Measurements from ENCODE around the gene GNAO1.
A peak's percentile ranks its signal among the peaks of the same experiment; 100 is the strongest.

The GNAO1 gene

GRCh38 chr16:56316545-56316944, 125.3 kb downstream of the GNAO1 start:
- Histone ChIP-seq H3K27ac (replicated peaks) (no peak overlapping the region), H3K4me3 (replicated peaks; ENCODE audit: insufficient read depth, low read length) (no peak overlapping the region), H3K27me3 (ENCODE audit: insufficient read depth, poor library complexity, severe bottlenecking) (peaks cover 3% of the 10 kb centered on the region)
- TF ChIP-seq GABPA (IDR thresholded peaks at IDR 0.05; ENCODE audit: low read depth) (no peak), REST (IDR thresholded peaks at IDR 0.05; ENCODE audit: insufficient replicate concordance, low read depth) (no peak), SPI1 (IDR thresholded peaks at IDR 0.05; ENCODE audit: borderline replicate concordance, low read depth) (no peak), CTCF (IDR thresholded peaks at IDR 0.05; ENCODE audit: insufficient read depth, low read length) (no peak), POLR2AphosphoS5 (IDR thresholded peaks at IDR 0.05; ENCODE audit: low read depth) (no peak)
- DNase-seq (ENCODE audit: low read depth in 1 of 2, low spot score in 1 of 2): no peak

GRCh38 chr16:56317998-56318826, 126.9 kb downstream of the GNAO1 start:
- peak; percentile 46 to 69 for DNase-seq (ENCODE audit: low read depth in 1 of 2, low spot score in 1 of 2)
- no peak overlapping the region for H3K27ac ChIP-seq (replicated peaks)
- peak overlapping the region; percentile 3; the same call in 1 of the 2 replicates for H3K4me3 ChIP-seq (replicated peaks; ENCODE audit: insufficient read depth, low read length)
- no peak for TF ChIP-seq REST (IDR thresholded peaks at IDR 0.05; ENCODE audit: insufficient replicate concordance, low read depth)
- no peak for TF ChIP-seq GABPA (IDR thresholded peaks at IDR 0.05; ENCODE audit: low read depth)
- no peak for TF ChIP-seq POLR2AphosphoS5 (IDR thresholded peaks at IDR 0.05; ENCODE audit: low read depth)
- peak; percentile 82 for TF ChIP-seq CTCF (IDR thresholded peaks at IDR 0.05; ENCODE audit: insufficient read depth, low read length)
- peaks cover 3% of the 10 kb centered on the region for H3K27me3 ChIP-seq (ENCODE audit: insufficient read depth, poor library complexity, severe bottlenecking)

- TF ChIP-seq GABPA (IDR thresholded peaks at IDR 0.05; ENCODE audit: low read depth) (no peak), REST (IDR thresholded peaks at IDR 0.05; ENCODE audit: insufficient replicate concordance, low read depth) (no peak), POLR2AphosphoS5 (IDR thresholded peaks at IDR 0.05; ENCODE audit: low read depth) (no peak), SPI1 (IDR thresholded peaks at IDR 0.05; ENCODE audit: borderline replicate concordance, low read depth) (no peak), CTCF (IDR thresholded peaks at IDR 0.05; ENCODE audit: insufficient read depth, low read length) (no peak)
- Histone ChIP-seq H3K4me3 (replicated peaks; ENCODE audit: insufficient read depth, low read length) (no peak overlapping the region), H3K27ac (replicated peaks) (no peak overlapping the region), H3K27me3 (ENCODE audit: insufficient read depth, poor library complexity, severe bottlenecking) (peaks cover 3% of the 10 kb centered on the region)
- no peak for DNase-seq (ENCODE audit: low read depth in 1 of 2, low spot score in 1 of 2)
Measured at GRCh38 chr16:56318827-56319140, 127.5 kb downstream of the GNAO1 start.
